Stimulated activated CD4-positive, alpha-beta T cell treated with anti-CD3 and anti-CD28 coated beads, Interleukin-1b, Interleukin-23, amount 100 ng/mL, for 4 hours (primary cell): ENCODE measurements around the gene BORCS5.

Experiments
- DNase-seq, 2 donors: peaks; one replicate each; pipeline ENCODE4 v3.0.0-alpha.2; 2020; ENCODE audit warnings: low read depth in 2 of 2

The BORCS5 gene

DNA sequence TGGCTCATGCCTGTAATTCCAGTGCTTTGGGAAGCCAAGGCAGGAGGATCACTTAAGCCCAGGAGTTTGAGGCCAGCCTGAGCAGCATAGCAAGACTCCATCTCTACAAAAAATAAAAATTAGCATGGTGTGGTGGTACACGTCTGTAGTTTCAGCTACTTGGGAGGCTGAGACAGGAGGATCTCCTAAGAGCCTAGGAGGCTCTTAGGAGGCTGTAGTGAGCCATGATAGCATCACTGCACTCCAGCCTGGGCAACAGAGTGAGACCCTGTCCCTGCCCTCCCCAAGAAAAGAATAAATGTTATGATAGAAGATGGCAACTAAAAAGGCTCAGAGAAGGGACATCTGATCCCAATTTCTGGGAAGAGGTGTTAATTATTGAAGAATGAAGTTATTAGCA, 3.6 kb upstream of the BORCS5 start:
- no peak for DNase-seq

DNA sequence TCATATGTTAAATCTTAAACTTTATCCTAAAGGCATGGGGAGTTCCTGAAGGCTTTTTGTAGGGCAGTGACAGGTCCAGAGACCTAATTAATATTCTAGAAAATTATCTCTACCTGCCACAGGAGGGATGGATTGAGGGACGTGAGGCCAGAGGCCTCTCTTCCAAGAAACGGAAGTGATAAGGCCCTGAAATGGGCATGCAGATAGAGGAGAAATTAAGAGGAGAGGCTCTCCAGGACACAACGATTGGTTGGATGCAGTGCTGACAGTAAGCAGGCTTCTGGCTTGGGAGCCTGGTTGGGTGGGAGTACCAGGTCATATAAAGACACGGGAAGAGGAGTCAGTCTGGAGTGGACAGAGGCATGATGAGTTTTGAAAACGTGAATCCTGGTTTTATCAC, 3.1 kb upstream of the BORCS5 start:
- DNase-seq = no peak

DNA sequence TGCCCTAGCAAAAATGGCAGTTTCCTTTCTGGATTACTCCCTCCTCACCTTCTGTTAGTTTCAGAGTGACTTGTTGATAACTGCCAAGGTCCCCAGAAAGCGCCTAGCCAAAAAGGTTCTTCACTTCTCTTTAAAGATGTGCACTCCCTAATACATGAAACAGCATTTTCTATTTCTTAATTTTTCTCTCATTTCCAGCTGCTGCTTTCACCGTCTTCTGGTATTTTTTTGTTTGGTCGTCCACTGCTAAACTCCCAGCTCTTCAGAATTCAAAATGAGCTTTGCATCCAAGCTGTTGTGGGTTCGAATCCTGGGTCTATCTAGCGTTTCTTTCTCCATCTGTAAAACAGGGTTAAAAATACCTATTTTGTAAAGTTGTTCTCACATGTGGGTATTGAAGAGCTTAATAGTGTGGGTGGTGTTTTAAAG, 397 bp upstream of the BORCS5 start:
- no peak for DNase-seq

DNA sequence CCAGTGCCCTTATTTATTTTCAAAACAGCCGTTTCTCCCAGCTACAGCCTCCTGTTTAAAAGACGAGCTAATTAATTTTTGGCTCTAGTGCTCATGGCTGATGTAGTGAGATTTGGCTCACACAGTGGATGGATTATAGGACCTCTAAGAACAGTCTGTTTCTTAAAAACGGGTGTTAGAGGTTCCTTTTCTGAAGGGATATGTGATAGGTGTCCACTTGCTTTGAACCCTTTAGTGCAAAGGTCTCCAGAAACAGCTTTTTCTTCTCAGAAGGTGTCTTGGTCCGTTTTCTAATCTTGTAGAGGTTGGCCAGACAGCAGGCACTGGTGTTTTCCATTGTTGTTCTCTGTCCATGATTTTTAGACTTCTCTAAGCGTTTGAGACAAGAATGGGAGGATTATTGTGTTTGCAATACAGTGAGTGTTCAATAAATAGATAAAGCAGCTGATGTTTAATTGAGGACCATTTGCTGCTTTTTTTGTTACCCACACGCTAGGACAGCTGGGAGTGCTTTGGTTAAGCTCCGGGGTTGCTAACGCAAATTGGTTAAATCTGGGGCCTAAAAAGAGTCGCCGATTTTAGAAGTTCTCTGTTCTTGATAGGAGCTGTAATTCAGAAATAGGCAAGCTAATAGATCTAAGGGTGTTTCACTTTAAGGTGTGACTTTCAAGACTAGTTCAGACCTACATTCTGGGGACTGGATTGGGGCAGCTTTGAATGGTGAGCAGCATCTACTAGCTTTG, 1.0 kb downstream of the BORCS5 start:
- no peak for DNase-seq

DNA sequence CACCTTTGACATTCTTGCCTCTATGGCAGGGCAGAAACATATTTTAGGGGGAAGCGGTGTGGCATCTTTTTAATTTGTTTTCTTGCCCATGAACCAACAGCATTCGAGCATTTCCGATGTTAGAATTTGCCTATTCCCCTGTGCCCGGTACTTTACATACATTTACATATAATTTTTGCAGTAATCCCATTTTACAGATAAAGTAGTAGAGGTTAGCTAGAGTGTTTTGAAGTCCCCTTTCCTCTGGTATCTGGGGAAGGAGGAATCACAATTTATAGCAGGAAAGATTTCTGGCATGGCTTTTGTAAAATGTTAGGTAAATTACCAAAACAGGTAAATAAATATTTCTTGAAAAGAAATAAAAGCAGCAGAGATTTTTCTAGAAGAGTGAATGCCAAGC, 1.6 kb downstream of the BORCS5 start:
- DNase-seq = no peak

DNA sequence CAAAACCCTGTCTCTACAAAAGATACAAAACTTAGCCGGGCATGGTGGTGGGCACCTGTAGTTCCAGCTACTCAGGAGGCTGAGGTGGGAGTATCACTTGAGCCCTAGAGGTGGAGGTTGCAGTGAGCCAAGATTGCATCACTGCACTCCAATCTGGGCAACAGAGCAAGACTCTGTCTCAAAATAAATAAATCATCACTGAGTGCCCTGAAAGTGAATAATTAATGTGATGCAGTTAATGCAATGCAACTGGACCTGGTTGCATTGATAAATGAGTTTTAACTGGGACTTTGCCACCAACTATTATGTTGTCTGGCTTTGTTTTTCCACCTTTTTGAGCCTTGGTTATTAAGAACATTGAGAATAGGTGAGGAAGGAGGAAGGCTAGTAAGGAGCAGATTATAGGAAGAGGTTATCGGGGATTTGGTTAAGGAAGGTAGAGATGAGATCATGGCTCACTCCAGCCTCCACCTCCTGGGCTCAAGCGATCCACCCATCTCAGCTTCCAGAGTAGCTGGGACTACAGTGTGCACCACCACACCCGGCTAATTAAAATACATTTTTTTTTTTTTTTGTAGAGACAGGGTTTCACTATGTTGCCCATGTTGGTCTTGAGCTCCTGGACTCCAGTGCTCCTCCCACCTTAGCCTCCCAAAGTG, 8.0 kb downstream of the BORCS5 start:
- DNase-seq = no peak

DNA sequence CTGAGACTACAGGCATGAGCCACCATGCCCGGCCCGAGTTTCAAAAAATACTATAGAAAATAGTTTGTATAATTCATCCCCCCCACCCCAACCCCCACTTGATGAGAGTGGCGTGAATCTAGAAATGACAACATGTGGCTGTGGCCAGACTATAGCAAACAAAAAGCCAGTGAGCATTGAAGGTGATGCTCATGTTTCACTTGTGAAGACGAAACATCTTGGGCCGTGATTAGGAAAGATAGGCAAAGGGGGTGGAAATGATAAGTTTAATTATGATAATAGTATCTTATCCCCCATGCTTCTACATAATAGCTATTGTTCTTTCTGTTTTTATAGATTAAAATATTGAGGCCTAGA, 8.5 kb downstream of the BORCS5 start:
- no peak for DNase-seq

DNA sequence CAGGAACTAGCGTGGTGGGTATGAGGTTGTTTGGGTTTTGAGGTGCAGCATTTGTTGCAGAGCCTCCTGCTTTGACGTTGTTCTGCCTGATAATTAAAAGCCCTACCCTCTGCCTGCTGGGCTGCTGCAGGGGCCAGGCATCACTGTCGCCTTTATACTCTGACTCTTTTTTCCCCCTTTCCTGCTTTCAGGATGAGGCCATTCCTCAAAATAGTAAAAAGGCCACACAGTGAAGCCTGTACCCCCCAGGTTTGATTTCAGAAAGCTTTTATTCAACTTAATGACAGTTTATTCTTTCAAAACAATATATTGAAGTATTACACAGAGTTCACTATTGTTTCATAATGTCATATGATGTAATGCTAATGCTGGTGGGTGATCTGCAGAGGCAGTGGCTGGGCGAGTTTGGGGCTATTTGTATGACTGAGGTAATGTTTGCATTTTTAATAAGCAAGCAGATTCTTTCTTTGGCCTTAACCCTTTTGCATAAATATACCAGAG, 9.1 kb downstream of the BORCS5 start:
- DNase-seq = no peak

DNA sequence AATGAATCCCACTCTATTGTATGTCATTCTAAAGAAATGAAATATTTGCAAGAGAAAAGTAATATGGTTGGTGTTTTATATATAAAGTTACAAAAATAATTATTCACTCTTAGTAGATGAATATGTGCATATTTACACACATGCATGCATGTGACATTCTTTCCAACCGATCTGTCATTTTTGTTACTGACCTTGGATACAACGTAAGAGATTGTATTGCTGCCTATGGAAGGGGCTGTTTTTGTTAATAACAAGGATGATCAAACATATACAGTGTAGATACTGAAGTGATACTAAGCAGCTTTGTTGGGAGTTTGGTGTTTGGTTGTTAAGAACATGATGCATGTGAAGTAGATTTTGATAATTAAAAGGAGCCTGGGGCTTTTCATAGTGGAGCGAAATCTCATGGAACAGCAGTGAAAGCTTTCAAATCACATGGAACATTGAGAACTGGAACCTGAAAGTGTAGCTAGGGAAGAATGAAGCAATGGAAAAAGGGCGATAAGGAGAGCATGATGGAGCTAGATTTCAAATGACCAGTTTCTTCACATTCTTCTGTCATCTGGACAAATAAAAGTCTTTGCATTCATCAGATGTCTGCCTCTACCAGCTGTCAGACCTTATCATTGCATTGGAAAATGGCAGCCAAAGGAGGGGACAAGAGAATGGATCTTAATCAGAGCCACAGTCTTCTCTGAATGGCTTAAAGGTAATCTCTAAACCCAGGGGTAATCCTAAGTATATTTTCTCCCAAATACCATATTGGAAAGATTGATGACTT, 10.0 kb downstream of the BORCS5 start:
- DNase-seq = no peak

DNA sequence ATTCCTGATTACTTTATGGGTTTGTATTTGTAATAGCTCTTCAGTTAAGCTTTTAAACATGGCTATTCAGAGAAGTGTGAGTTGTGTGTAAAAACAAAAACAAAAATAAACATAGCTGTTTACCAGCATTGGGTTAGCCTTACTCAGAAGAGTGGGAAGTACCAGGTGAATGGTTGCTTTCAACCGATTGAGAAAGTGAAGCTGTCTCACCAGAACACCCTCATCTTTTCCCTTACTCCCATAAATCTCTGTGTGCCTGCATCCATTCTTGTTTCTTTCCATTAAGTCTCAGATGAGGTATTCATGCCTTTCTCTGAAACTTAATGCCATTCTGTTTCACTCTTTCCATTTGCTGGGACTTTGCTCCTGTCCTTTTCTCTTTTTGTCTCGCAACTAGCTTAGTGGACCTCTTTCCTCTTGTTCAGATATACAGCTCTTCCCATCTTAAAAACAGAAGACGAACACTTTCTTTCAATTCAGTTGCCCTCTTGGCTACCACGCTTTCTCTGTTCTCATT, 10.7 kb downstream of the BORCS5 start:
- no peak for DNase-seq

DNA sequence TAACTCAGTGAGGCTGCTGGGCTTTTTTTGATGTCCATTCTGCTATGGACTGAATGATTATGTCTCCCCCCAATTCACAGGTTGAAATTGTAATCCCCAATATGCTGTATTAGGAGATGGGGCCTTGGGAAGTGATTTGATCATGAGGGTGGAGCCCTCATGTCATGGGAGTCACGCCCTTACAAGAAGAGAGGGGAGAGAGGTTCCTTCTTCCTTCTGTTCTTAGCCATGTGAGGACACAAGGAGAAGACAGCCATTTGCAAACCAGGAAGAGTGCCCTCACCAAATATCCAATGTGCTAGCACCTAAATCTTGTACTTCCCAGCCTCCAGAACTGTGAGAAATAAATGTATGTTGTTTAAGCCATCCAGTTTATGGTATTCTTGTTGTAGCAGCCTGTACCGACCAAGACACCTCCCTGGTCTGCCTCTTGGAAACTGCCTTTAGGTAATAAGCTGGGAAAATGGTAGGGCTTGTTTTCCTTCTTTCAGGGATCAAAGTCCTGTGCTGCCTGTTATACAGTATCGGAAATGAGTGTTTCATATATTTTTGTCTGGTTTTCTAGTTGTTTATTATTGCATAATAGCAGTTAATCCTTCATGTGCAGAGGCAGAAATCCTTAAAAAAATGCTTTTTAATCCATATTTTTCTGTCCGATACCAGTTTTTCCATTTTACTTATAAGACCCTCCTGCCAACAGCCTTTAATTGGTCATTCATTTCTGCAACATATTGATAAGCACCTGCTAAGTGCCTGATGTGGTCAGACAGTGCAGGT, 16.3 kb downstream of the BORCS5 start:
- DNase-seq = no peak

DNA sequence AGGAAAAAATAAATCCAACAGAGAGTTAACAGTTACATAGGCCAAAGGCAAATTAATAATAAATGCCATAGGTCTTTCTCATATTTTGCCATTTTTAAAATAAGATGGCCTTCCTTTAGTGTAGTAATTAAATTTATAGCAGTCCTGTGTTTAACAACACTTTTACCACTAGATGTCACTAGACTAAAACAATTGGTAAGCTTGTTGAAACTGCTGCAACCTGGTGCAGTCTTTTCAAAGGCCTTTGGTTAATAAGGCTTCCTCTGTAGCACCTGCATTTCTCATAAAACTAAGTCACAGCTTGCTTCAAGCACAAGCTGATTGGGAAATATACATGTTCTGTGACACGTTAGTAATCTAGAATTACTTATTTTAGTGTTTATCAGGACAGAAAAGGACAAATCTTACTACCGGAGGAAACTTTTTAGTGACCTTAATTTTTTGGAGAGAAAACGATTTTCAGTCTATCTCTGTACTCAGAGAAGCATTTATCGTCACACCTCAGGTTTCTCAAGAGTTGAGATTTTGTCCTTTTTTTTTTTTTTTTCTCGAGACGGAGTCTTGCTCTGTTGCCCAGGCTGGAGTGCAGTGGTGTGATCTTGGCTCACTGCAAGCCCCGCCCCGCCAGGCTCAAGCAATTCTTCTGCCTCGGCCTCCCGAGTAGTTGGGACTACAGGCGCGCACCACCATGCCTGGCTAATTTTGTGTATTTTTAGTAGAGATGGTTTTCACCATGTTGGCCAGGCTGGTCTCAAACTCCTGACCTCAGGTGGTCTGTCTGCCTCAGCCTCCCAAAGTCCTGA, 20.0 kb downstream of the BORCS5 start:
- DNase-seq = peak in 1 of 2 donors; percentile 29

DNA sequence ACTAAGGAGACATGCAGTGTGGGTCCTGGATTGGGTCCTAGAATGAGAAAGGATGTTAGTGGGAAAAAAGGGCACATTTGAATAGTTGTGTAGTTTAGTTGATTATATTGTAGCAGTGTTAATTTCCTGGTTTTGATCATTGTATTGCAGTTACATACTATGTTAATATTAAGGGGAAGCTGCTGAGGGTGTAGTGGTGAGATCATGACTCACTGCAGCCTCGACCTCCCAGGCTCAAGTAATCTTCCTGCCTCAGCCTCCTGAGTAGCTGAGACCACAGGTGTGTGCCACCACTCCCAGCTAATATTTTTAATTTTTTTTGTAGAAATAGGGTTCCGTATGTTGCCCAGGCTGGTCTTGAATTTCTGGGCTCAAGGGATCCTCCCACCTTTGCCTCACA, 21.7 kb downstream of the BORCS5 start:
- DNase-seq = no peak

DNA sequence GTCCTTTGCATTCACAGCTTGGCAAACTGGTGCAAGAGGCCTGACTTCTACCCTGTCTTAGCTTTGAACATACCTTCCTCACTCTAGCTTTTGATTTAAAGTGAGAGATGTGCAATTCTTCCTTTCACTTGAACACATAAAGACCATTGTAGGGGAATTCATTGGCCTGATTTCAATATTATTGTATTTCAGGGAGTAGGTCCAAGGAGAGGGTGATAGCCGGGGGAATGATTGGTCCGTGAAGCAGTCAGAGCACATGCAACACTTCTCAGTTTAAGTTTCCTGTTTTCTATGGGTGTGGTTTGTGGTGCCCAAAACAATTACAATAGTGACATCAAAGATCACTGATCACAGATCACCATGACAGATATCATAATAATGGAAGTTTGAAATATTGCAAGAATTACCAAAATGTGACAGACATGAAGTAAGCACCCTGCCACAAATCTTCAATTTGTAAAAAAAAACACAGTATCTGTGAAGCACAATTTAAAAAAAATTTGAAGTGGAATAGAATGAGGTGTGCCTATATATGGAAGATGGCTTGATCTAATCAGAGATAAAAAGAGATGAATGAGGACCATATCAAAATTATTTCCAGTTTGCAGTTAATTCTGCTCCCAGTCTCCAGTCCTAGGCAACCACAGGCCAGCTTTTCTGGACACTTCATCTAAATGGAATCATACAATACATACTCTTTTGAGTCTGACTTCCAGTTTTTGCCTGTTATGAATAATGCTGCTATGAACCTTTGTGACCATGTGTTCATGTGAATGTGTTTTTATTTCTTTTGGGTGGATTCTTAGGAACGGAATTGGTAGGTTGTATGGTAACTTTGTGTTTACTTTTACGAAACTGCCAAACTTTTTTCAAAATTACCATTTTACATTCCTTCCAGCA, 23.2 kb downstream of the BORCS5 start:
- no peak for DNase-seq

DNA sequence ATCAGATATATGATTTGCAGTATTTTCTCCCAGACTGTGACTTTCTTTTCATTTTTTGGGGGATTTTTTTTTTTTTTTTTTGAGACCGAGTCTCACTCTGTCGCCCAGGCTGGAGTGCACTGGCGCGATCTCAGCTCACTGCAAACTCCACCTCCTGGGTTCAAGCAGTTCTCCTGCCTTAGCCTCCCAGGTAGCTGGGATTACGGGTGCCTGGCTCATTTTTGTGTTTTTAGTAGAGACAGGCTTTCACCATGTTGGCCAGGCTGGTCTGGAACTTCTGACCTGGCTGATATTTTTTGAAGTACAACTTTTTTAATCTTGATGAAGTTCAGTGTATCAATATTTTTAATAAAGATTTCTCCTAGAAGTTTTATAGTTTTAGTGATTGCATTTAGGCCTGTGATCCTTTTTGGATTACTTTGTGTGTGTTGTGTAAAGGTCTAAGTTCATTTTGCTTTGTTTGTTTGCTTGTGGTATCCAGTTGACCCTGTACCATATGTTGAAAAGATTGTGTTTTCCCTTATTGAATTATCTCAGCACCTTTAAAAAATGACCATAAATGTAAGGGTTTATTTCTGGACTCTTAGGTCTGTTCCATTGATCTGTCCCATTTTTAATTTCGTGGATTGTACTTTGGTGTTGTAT, 24.2 kb downstream of the BORCS5 start:
- DNase-seq = no peak

DNA sequence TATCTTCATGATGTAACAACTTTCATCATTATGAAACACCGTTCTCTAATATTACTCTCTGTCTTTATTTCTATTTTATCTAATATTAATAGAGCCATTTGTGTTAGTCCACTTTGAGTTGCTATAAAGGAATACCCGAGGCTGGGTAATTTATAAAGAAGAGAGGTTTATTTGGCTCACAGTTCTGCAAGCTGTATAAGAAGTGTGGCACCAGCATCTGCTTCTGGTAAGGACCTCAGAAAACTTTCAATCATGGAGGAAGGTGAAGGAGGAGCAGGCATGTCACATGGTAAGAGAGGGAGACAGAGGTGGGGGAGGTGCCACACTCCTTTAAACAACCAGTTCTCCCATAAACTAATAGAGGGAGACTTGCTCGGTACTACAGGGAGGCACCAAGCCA, 25.1 kb downstream of the BORCS5 start:
- no peak for DNase-seq

DNA sequence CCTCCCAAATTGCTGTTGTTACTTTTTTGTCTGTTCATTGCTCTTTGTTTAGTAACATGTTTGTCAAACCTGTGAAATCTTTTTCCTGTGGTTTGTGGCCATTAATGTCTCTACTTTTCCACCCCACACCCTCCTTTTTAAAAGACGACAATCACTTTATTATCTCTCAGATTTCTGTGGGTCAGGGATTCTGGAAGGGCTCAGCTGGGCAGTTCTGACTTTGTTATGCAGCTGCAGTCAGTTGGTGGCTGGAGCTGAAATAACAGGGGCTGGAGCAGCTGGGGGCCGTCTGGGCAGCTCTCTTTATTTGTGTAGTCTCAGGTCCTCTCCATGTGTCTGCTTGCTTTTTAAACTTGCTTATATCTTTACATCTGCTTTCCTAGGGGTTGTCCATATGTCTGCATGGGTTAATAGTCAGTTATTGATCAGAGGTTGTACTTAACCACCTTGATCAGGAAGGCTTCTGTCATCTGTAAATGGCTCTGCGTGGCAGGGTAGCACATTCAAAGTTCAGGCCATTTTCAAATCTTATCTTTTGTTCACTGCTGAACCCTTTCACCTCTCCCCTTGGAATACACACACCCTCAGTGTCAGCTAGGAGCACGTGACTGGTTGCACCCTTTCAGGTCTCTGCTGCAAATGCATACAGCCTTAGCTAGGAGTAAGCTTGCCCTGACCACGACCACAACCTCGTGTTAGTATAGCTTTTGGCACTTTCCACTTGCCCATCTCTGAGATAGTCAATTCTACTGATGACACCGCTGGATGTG, 27.9 kb downstream of the BORCS5 start:
- no peak for DNase-seq

DNA sequence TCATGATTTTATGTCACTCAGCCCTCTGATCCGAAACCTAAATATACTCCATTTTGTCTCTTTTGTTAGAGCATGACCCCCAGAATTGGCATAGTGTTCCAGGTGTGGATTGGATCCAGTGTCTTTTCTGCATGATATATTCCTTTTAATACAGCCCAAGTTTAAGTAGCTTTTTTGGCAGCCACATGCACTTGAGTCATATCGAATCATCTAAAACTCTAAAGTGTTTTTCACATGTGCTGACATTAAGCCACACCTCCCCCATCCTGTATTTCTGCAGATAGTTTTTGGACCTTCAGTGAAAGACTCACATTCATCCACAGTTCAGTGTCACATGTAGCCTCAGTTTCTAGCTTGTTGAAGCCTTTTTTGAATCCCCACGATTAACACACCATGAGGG, 30.6 kb downstream of the BORCS5 start:
- no peak for DNase-seq

DNA sequence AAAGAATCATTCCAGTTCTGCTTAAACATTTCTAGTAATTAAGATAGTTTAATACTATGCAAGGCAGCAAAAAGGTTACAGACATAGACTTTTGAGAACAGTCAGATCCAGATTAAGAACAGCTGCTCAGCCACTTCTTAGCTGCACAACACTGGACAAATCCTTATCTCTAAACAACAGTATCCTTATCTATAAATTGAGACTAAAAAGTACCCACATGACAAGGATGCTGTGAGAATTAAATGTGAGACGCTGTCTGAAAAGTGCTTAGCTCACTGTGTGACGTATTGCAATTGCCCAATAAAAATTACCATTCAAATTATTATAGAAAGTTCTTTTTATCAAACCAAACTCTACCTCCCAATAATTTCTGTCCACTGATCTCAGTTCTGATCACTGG, 35.5 kb downstream of the BORCS5 start:
- no peak for DNase-seq
